CD4-positive, alpha-beta T cell (primary cell): Measurements from ENCODE around the gene IPMK. TPM values are rescaled to one million over a fixed set of nuclear protein-coding genes. Genes with fewer than 3 reads are reported as not detected.
"Not testable (repeated sequence)": the region's sequence is repeated elsewhere in the genome, so short reads cannot be mapped to it uniquely, and the experiment has no call there.

Source experiments
- ATAC-seq: fragments of 200-7000 bp; cut with Tn5 transposase; one replicate; pipeline ENCODE4 v1.10.0; 2022; ENCODE audit warnings: mild to moderate bottlenecking; ENCODE audit not compliant: poor library complexity
- CTCF ChIA-PET: fragments of 350-600 bp; sonication (Branson Sonifier 250); formaldehyde crosslinking; loops from one replicate; lab custom pipeline; 2021; ENCODE audit warnings: antibody characterized with exemption, inconsistent platforms; lab: Charles Lee
- POLR2A ChIA-PET: fragments of 350-600 bp; sonication (Branson Sonifier 250); formaldehyde crosslinking; loops from one replicate; lab custom pipeline; 2021; ENCODE audit warnings: antibody characterized with exemption, inconsistent platforms; lab: Charles Lee
- DNase-seq, 14 experiments: peaks; one replicate each; pipeline ENCODE4 v3.0.0-alpha.2; 2013 to 2020; ENCODE audit warnings: mixed read lengths in 2 of 14
- H3K27ac ChIP-seq, 2 donors: one replicate each; pipeline versions ENCODE4 v1.5.1 to v1.7.0; 2013; ENCODE audit warnings: low read length in 2 of 2, low read depth in 1 of 2, mild to moderate bottlenecking in 1 of 2
- H3K27me3 ChIP-seq, 2 experiments: 1 replicate in 1 of 2; 2 replicates in 1 of 2; pipeline versions ENCODE4 v1.6.1 to v1.7.0; 2013; ENCODE audit warnings: low read length in 2 of 2, control low read depth in 1 of 2, mild to moderate bottlenecking in 1 of 2, moderate library complexity in 1 of 2; ENCODE audit not compliant: insufficient read depth in 2 of 2, control insufficient read depth in 1 of 2
- H3K36me3 ChIP-seq: one replicate; pipeline ENCODE4 v1.6.1; 2013; ENCODE audit warnings: low read length, control low read depth; ENCODE audit not compliant: insufficient read depth
- H3K4me1 ChIP-seq: one replicate; pipeline ENCODE4 v1.6.1; 2013; ENCODE audit warnings: low read length, control low read depth; ENCODE audit not compliant: insufficient read depth
- H3K4me3 ChIP-seq: one replicate; pipeline ENCODE4 v1.5.1; 2013; ENCODE audit warnings: mild to moderate bottlenecking, low read length, moderate library complexity
- H3K9me3 ChIP-seq, 2 experiments: 1 replicate in 1 of 2; 2 replicates in 1 of 2; pipeline versions ENCODE4 v1.6.1 to v1.7.0; 2013; ENCODE audit warnings: low read length in 2 of 2, mild to moderate bottlenecking in 2 of 2, control low read depth in 1 of 2, moderate library complexity in 1 of 2; ENCODE audit not compliant: control insufficient read depth in 1 of 2, insufficient read depth in 1 of 2
- H3K27ac Mint-ChIP-seq: one replicate; pipeline ENCODE4 v1.8.0; 2020; ENCODE audit warnings: mixed read lengths
- H3K27me3 Mint-ChIP-seq: one replicate; pipeline ENCODE4 v1.8.0; 2021; ENCODE audit warnings: mixed read lengths
- H3K36me3 Mint-ChIP-seq: one replicate; pipeline ENCODE4 v1.8.0; 2021; ENCODE audit warnings: low read depth, mixed read lengths
- H3K4me1 Mint-ChIP-seq: one replicate; pipeline ENCODE4 v1.8.0; 2021; ENCODE audit warnings: low read depth, mixed read lengths
- H3K4me3 Mint-ChIP-seq: one replicate; pipeline ENCODE4 v1.8.0; 2020; ENCODE audit warnings: mild to moderate bottlenecking, mixed read lengths
- H3K9me3 Mint-ChIP-seq: one replicate; pipeline ENCODE4 v1.8.0; 2020; ENCODE audit warnings: mixed read lengths
- CTCF ChIP-seq: fragments of 200-600 bp; IDR thresholded peaks from one replicate; pipeline ENCODE4 v1.8.0; 2022; ENCODE audit warnings: antibody characterized with exemption, mild to moderate bottlenecking
- intact Hi-C, 2 experiments: fragments of 100-400 bp; cut with DNase I in 1 of 2; cut with micrococcal nuclease in 1 of 2; formaldehyde crosslinking; loops; one replicate each; pipeline versions ENCODE4 v1.15.1 to v1.9.0; 2023 to 2025; cut with DNase I, micrococcal nuclease
- total RNA-seq, 174 experiments: library from RNA in 2 of 174; stranded (reverse) in 2 of 174; gene quantifications; one replicate each; pipeline ENCODE4 v1.2.3 and lab custom pipeline; 2021 to 2026

The IPMK gene
- total RNA-seq, 2 experiments from 2014 or later = 1.4 to 1.5 TPM

DNA sequence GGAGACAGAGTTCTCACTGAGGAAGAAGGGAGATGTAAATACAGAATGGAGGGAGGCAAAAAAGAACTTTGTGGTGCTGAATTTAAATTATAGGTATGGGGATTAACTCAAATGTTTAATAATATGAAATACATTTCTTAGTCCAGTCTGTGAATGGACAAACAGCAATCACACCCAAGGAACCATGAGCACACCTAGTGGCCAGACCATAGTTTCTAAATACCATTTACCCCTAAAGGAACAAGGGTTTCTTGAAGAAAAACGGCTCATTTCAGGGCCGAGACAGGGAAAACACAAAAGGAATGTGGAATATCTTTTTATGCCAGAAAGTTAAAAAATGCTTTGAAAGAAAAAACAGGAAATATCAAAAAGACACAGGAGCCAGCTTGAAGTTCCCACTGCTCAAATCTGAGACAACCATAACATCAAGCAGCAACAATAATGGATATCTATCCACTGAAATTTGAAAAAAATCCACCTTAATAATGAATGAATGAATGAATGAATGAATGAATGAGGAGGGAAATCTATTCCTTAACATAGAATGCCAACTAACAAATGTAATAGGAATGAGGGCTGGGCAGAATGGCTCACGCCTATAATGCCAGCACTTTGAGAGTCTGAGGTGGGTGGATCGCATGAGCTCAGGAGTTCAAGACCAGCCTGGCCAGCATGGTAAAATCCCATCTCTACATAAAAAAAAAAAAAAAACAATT is 8.6 kb downstream of the IPMK start:
- Mint-ChIP-seq H3K4me3 (no peak overlapping the region), H3K9me3 (peaks cover under 1% of the 10 kb centered on the region), H3K27ac (no peak overlapping the region), H3K36me3 (peaks cover 7% of the 10 kb centered on the region), H3K4me1 (peaks cover 37% of the 10 kb centered on the region), H3K27me3 (no peaks in the 10 kb centered on the region)
- ChIA-PET CTCF (no interaction called here), POLR2A (no interaction called here)
- intact Hi-C loops = no loop called here
- H3K9me3 ChIP-seq = no peaks in the 10 kb centered on the region
- DNase-seq (no peak), ATAC-seq (no peak)
- TF ChIP-seq CTCF = no peak
- no peaks in the 10 kb centered on the region for H3K4me1 ChIP-seq
- no peaks in the 10 kb centered on the region for H3K27me3 ChIP-seq
- H3K36me3 ChIP-seq = no peaks in the 10 kb centered on the region
- no peak overlapping the region for H3K4me3 ChIP-seq
- no peak overlapping the region for H3K27ac ChIP-seq

DNA sequence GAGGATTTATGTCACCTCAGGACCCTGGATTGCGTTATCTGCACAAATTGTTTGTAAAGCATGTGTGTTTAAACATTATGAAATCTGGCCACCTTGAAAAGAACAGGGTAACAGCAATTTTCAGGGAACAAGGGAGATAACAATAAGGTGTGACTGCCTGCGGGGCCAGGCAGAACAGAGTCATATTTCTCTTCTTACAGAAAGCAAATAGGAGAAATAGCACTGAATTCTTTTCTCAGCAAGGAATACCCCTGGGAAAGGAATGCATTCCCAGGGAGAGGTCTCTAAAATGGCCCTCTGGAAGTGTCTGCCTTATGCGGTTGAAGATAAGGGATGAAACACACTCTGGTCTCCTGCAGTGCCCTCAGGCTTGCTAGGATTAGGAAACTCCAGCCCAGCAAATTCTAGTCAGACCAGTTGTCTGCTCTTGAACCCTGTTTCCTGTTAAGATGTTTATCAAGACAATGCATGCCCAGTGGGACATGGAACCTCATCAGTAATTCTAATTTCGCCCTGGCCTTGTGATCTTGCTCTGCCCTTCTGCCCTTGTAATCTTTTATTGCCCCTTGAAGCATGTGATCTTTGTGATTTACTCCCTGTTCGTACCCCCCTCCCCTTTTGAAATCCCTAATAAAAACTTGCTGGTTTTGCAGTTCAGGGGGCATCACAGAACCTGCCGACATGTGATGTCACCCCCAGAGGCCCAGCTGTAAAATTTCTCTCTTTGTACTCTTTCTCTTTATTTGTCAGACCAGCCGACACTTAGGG is 11.5 kb downstream of the IPMK start:
- Mint-ChIP-seq H3K9me3 (peaks cover 13% of the 10 kb centered on the region), H3K36me3 (peaks cover 21% of the 10 kb centered on the region), H3K4me1 (peaks cover 35% of the 10 kb centered on the region)
- H3K4me3 Mint-ChIP-seq, H3K27me3 Mint-ChIP-seq, H3K27me3 ChIP-seq, DNase-seq, ATAC-seq, H3K4me3 ChIP-seq, H3K36me3 ChIP-seq, H3K27ac ChIP-seq, intact Hi-C loops, H3K9me3 ChIP-seq, H3K4me1 ChIP-seq, POLR2A ChIA-PET, CTCF ChIA-PET, H3K27ac Mint-ChIP-seq: not testable (repeated sequence)

DNA sequence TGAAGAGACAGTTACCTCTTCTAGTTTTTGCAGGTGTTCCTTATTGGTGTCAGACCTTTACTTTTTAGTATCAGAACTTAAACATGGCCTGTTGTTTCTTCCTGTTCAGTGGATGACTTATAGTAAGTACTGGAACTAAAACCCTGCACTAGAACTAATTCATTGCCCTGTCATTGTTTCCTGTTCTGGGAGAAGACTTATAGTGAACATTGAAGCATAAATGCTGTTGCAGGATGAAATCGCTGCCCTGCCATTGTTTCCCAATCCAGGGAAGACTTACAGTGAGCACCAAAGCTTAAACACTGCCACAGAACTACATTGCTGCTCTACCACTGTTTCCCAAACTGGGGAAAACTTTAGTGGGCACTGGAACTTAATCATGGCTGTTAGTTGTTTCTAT is 13.1 kb downstream of the IPMK start:
- POLR2A ChIA-PET = no interaction called here
- TF ChIP-seq CTCF = no peak
- Histone ChIP-seq H3K9me3 (peaks cover 0 to 4% of the 10 kb centered on the region in 2 experiments), H3K27me3 (no peaks in the 10 kb centered on the region), H3K27ac (no peak overlapping the region), H3K4me1 (peaks cover 4% of the 10 kb centered on the region), H3K4me3 (no peak overlapping the region), H3K36me3 (no peaks in the 10 kb centered on the region)
- H3K27me3 Mint-ChIP-seq = no peaks in the 10 kb centered on the region
- DNase-seq (no peak), ATAC-seq (no peak)
- CTCF ChIA-PET = no interaction called here
- peaks cover 27% of the 10 kb centered on the region for H3K4me1 Mint-ChIP-seq
- no peak overlapping the region for H3K27ac Mint-ChIP-seq
- H3K9me3 Mint-ChIP-seq = peaks cover 13% of the 10 kb centered on the region
- intact Hi-C loops = no loop called here
- H3K36me3 Mint-ChIP-seq = peaks cover 27% of the 10 kb centered on the region
- H3K4me3 Mint-ChIP-seq = no peak overlapping the region
